ENCODE measurements around the gene HOXA2. TPM values are rescaled to one million over a fixed set of nuclear protein-coding genes. Genes with fewer than 3 reads are reported as not detected.
A peak's percentile ranks its signal among the peaks of the same experiment; 100 is the strongest.

Gene HOXA2
- polyA plus RNA-seq, 4 donors: 0.97 to 6.9 TPM; not detected in 2

DNA sequence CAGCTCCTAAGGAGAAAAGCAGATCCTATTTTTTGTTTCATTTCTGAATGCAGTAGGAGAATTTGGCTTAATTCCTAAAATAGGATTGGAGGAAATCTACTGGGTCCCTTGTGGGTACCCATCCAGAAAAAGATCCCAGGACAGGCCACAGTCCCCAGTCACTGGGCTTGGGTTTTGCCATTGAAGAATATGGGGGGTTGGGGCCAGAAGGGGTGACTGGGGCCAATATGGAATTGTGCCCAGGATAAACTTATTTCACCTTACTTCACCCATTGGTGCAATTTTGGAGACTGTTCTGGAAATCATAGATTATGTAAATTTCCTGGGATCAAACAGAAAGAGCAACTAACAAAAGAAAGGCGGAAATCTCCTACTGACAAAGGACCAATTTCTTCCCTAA is 36.0 kb upstream of the HOXA2 start:
- 75 to 76% (median 76%) methylated on average over 1 of the region's 1 CpG for WGBS, 3 donors
- Histone ChIP-seq H3K9me3 (ENCODE audit: control insufficient read depth in 2 of 2, insufficient read depth in 1 of 2, low read depth in 1 of 2, low read length in 1 of 2) (no peaks in the 10 kb centered on the region), H3K27me3 (ENCODE audit: control insufficient read depth in 3 of 3, insufficient read depth in 3 of 3, low read length in 3 of 3) (peaks cover 8 to 14% (median 9%) of the 10 kb centered on the region in 3 donors), H3K36me3 (ENCODE audit: control insufficient read depth in 3 of 3, insufficient read depth in 2 of 3, low read depth in 1 of 3, low read length in 3 of 3) (peaks cover 0 to 14% (median 0%) of the 10 kb centered on the region in 3 donors), H3K27ac (ENCODE audit: low read depth in 1 of 3, low read length in 2 of 3) (peak overlapping the region in 2 of 3 donors; percentile 77 to 81), H3K4me1 (ENCODE audit: control insufficient read depth in 3 of 3, insufficient read depth in 2 of 3, low read depth in 1 of 3, low read length in 2 of 3) (peaks cover 2 to 54% (median 5%) of the 10 kb centered on the region in 3 donors), H3K4me3 (ENCODE audit: low read depth in 1 of 3, low read length in 3 of 3) (peak overlapping the region in 1 of 3 donors; percentile 45)
- no peak for FAIRE-seq
- no peak for DNase-seq

DNA sequence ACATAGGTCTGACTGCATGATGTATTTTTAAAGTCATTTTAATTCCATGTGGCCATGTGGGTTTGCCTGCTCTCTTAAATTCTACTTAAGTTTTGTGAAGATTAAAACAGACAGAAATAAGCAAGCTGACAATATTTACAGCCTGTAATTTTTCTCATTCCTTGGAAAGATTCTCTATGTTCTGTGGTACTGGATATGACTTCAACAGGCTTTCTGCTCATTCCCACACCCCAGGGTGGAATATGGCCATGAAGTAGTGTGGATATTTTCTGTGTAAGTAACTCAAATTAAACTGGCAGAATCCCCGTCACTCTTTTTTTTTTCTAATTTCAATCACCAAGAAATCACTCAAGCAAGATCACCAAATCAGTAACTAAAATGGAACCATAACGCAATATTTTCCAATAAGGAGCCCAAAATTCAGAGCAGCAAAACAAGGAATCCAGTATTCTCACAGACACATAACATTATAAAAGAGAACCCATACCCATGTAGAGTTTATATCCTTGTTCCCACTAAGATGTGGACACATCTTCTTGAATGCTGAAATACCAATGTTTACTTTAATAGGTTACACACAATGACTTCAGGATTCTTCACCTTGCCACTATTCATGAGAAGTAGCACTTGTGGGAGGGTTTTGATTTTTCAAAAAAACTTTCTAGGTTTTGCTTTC is 35.3 kb upstream of the HOXA2 start:
- Histone ChIP-seq H3K27ac (ENCODE audit: low read depth in 1 of 3, low read length in 2 of 3) (peak overlapping the region in 2 of 3 donors; percentile 77 to 81), H3K27me3 (ENCODE audit: control insufficient read depth in 3 of 3, insufficient read depth in 3 of 3, low read length in 3 of 3) (peaks cover 4 to 13% (median 11%) of the 10 kb centered on the region in 3 donors), H3K4me1 (ENCODE audit: control insufficient read depth in 3 of 3, insufficient read depth in 2 of 3, low read depth in 1 of 3, low read length in 2 of 3) (peaks cover 2 to 61% (median 5%) of the 10 kb centered on the region in 3 donors), H3K4me3 (ENCODE audit: low read depth in 1 of 3, low read length in 3 of 3) (no peak overlapping the region), H3K9me3 (ENCODE audit: control insufficient read depth in 2 of 2, insufficient read depth in 1 of 2, low read depth in 1 of 2, low read length in 1 of 2) (no peaks in the 10 kb centered on the region), H3K36me3 (ENCODE audit: control insufficient read depth in 3 of 3, insufficient read depth in 2 of 3, low read depth in 1 of 3, low read length in 3 of 3) (peaks cover 0 to 13% (median 0%) of the 10 kb centered on the region in 3 donors)
- 69 to 83% (median 82%) methylated on average over 2 of the region's 2 CpGs for WGBS, 3 donors
- DNase-seq: no peak
- no peak for FAIRE-seq

DNA sequence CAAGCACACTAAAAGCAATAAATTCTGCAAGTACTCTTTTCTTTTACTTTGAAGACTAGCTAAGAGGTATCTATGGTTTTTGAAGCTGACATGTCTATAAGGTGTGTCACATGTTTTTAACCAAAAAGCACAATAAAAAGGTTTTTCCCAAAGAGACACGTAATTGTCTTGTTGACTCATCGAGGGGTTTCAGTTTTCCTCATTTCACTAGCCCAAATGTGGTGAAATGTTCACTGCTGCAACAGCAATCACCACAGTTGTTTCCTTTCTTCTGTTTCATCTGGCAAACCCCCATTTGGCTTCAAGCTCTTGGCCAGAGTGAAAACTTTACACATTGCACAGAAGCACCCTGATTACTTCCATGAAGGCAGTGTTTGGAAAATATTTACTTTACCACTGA is 31.9 kb upstream of the HOXA2 start:
- Histone ChIP-seq H3K36me3 (ENCODE audit: control insufficient read depth in 3 of 3, insufficient read depth in 2 of 3, low read depth in 1 of 3, low read length in 3 of 3) (peaks cover 0 to under 1% (median 0%) of the 10 kb centered on the region in 3 donors), H3K9me3 (ENCODE audit: control insufficient read depth in 2 of 2, insufficient read depth in 1 of 2, low read depth in 1 of 2, low read length in 1 of 2) (no peaks in the 10 kb centered on the region), H3K4me1 (ENCODE audit: control insufficient read depth in 3 of 3, insufficient read depth in 2 of 3, low read depth in 1 of 3, low read length in 2 of 3) (peaks cover 0 to 63% (median 5%) of the 10 kb centered on the region in 3 donors), H3K4me3 (ENCODE audit: low read depth in 1 of 3, low read length in 3 of 3) (no peak overlapping the region), H3K27ac (ENCODE audit: low read depth in 1 of 3, low read length in 2 of 3) (peak overlapping the region in 2 of 3 donors; percentile 61 to 77), H3K27me3 (ENCODE audit: control insufficient read depth in 3 of 3, insufficient read depth in 3 of 3, low read length in 3 of 3) (peaks cover 0 to 6% (median 0%) of the 10 kb centered on the region in 3 donors)
- no peak for FAIRE-seq
- peak in 1 of 2 donors; percentile 46 for DNase-seq
- WGBS, 3 donors: 38 to 65% (median 43%) methylated on average over 2 of the region's 2 CpGs

GRCh38 chr7:27133409-27134231 is 31.1 kb upstream of the HOXA2 start:
- H3K4me1 ChIP-seq (ENCODE audit: control insufficient read depth in 3 of 3, insufficient read depth in 2 of 3, low read depth in 1 of 3, low read length in 2 of 3): peaks cover 0 to 65% (median 5%) of the 10 kb centered on the region in 3 donors
- H3K9me3 ChIP-seq (ENCODE audit: control insufficient read depth in 2 of 2, insufficient read depth in 1 of 2, low read depth in 1 of 2, low read length in 1 of 2): no peaks in the 10 kb centered on the region
- WGBS, 3 donors: 31 to 50% (median 48%) methylated on average over 18 of the region's 18 CpGs
- peak overlapping the region in 2 of 3 donors; percentile 61 to 77 for H3K27ac ChIP-seq (ENCODE audit: low read depth in 1 of 3, low read length in 2 of 3)
- peak; percentile 36 to 72 for DNase-seq
- H3K36me3 ChIP-seq (ENCODE audit: control insufficient read depth in 3 of 3, insufficient read depth in 2 of 3, low read depth in 1 of 3, low read length in 3 of 3): peaks cover 0 to 4% (median 0%) of the 10 kb centered on the region in 3 donors
- no peak overlapping the region for H3K4me3 ChIP-seq (ENCODE audit: low read depth in 1 of 3, low read length in 3 of 3)
- FAIRE-seq: no peak
- H3K27me3 ChIP-seq (ENCODE audit: control insufficient read depth in 3 of 3, insufficient read depth in 3 of 3, low read length in 3 of 3): peaks cover 0 to 6% (median 0%) of the 10 kb centered on the region in 3 donors

- DNase-seq (no peak), FAIRE-seq (no peak)
- no peaks in the 10 kb centered on the region for H3K9me3 ChIP-seq (ENCODE audit: control insufficient read depth in 2 of 2, insufficient read depth in 1 of 2, low read depth in 1 of 2, low read length in 1 of 2)
- H3K27ac ChIP-seq (ENCODE audit: low read depth in 1 of 3, low read length in 2 of 3): peak overlapping the region in 1 of 3 donors; percentile 61
- peaks cover 0 to 6% (median 0%) of the 10 kb centered on the region in 3 donors for H3K27me3 ChIP-seq (ENCODE audit: control insufficient read depth in 3 of 3, insufficient read depth in 3 of 3, low read length in 3 of 3)
- peaks cover 0 to 4% (median 0%) of the 10 kb centered on the region in 3 donors for H3K36me3 ChIP-seq (ENCODE audit: control insufficient read depth in 3 of 3, insufficient read depth in 2 of 3, low read depth in 1 of 3, low read length in 3 of 3)
- peaks cover 0 to 59% (median 5%) of the 10 kb centered on the region in 3 donors for H3K4me1 ChIP-seq (ENCODE audit: control insufficient read depth in 3 of 3, insufficient read depth in 2 of 3, low read depth in 1 of 3, low read length in 2 of 3)
- WGBS, 3 donors: 38 to 61% (median 50%) methylated on average over 6 of the region's 6 CpGs
- H3K4me3 ChIP-seq (ENCODE audit: low read depth in 1 of 3, low read length in 3 of 3): no peak overlapping the region
Measured at GRCh38 chr7:27132978-27133377, 30.5 kb upstream of the HOXA2 start.

DNA sequence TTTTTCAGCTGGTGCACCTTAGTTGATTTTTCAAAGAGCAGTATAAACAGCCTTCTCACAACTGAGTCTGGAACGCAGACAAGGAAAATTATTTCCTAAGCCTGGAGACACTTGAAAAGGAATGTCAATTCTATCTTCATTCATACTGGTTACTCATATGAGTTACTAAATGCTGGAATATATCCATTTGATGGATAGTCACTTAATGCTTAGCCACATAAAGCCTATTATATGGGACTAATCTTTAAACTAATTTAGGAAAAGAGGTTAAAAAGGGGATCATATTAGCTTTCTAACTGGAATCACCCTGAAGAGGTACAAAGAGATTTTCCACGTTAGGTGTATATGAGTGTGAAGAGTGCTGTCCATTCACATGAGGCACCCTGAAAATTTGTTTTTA is 29.7 kb upstream of the HOXA2 start:
- no peak overlapping the region for H3K4me3 ChIP-seq (ENCODE audit: low read depth in 1 of 3, low read length in 3 of 3)
- FAIRE-seq (no peak), DNase-seq (no peak)
- H3K27me3 ChIP-seq (ENCODE audit: control insufficient read depth in 3 of 3, insufficient read depth in 3 of 3, low read length in 3 of 3): peaks cover 0 to 6% (median 0%) of the 10 kb centered on the region in 3 donors
- H3K9me3 ChIP-seq (ENCODE audit: control insufficient read depth in 2 of 2, insufficient read depth in 1 of 2, low read depth in 1 of 2, low read length in 1 of 2): no peaks in the 10 kb centered on the region
- H3K36me3 ChIP-seq (ENCODE audit: control insufficient read depth in 3 of 3, insufficient read depth in 2 of 3, low read depth in 1 of 3, low read length in 3 of 3): peaks cover 0 to 4% (median 0%) of the 10 kb centered on the region in 3 donors
- peak overlapping the region in 1 of 3 donors; percentile 61 for H3K27ac ChIP-seq (ENCODE audit: low read depth in 1 of 3, low read length in 2 of 3)
- 71 to 79% (median 76%) methylated on average over 2 of the region's 2 CpGs for WGBS, 3 donors
- H3K4me1 ChIP-seq (ENCODE audit: control insufficient read depth in 3 of 3, insufficient read depth in 2 of 3, low read depth in 1 of 3, low read length in 2 of 3): peaks cover 0 to 59% (median 9%) of the 10 kb centered on the region in 3 donors

GRCh38 chr7:27131390-27131819 is 28.9 kb upstream of the HOXA2 start:
- Histone ChIP-seq H3K4me3 (ENCODE audit: low read depth in 1 of 3, low read length in 3 of 3) (peak overlapping the region in 2 of 3 donors; percentile 70 to 85), H3K27ac (ENCODE audit: low read depth in 1 of 3, low read length in 2 of 3) (peak overlapping the region; percentile 63 to 87 (median 85)), H3K4me1 (ENCODE audit: control insufficient read depth in 3 of 3, insufficient read depth in 2 of 3, low read depth in 1 of 3, low read length in 2 of 3) (peaks cover 0 to 54% (median 9%) of the 10 kb centered on the region in 3 donors), H3K9me3 (ENCODE audit: control insufficient read depth in 2 of 2, insufficient read depth in 1 of 2, low read depth in 1 of 2, low read length in 1 of 2) (no peaks in the 10 kb centered on the region), H3K36me3 (ENCODE audit: control insufficient read depth in 3 of 3, insufficient read depth in 2 of 3, low read depth in 1 of 3, low read length in 3 of 3) (peaks cover 0 to 4% (median 0%) of the 10 kb centered on the region in 3 donors), H3K27me3 (ENCODE audit: control insufficient read depth in 3 of 3, insufficient read depth in 3 of 3, low read length in 3 of 3) (peaks cover 0 to 6% (median 0%) of the 10 kb centered on the region in 3 donors)
- no peak for DNase-seq
- WGBS, 3 donors: 44 to 52% (median 46%) methylated on average over 12 of the region's 12 CpGs
- FAIRE-seq: no peak

Data from small intestine (tissue), 7 donors.